GM23338 (cell line): ENCODE measurements around the gene SLC25A29. TPM values are rescaled to one million over a fixed set of nuclear protein-coding genes. Genes with fewer than 3 reads are reported as not detected.

Experiments used
- ATAC-seq: fragments of 200-7000 bp; cut with Tn5 transposase; 3 replicates; pipeline ENCODE4 v1.9.1; 2020
- DNase-seq: peaks from one replicate; pipeline ENCODE4 v3.0.0-alpha.2; 2015; ENCODE audit warnings: low spot score
- H2AFZ ChIP-seq: fragments of 200-600 bp; sonication (generic); 2 replicates; pipeline ENCODE4 v1.8.0; 2016; ENCODE audit warnings: antibody characterized with exemption, mild to moderate bottlenecking, moderate library complexity
- H3F3A ChIP-seq: fragments of 200-600 bp; sonication (generic); replicated peaks from 2 replicates; pipeline ENCODE4 v1.8.0; 2017; ENCODE audit warnings: antibody characterized with exemption, mixed run types, low read depth
- H3K27ac ChIP-seq: fragments of 200-600 bp; sonication (generic); 2 replicates; pipeline ENCODE4 v1.6.1; 2016; ENCODE audit warnings: low read depth
- H3K27me3 ChIP-seq: fragments of 200-600 bp; sonication (generic); 2 replicates; pipeline ENCODE4 v1.8.0; 2016; ENCODE audit warnings: mild to moderate bottlenecking, mixed run types, moderate library complexity; ENCODE audit not compliant: insufficient read depth
- H3K36me3 ChIP-seq: fragments of 200-600 bp; sonication (generic); 2 replicates; pipeline ENCODE4 v1.8.0; 2016; ENCODE audit warnings: mild to moderate bottlenecking; ENCODE audit not compliant: insufficient read depth
- H3K4me1 ChIP-seq: fragments of 200-600 bp; sonication (generic); 2 replicates; pipeline ENCODE4 v1.8.0; 2016; ENCODE audit warnings: mild to moderate bottlenecking, moderate library complexity; ENCODE audit not compliant: insufficient read depth
- H3K4me2 ChIP-seq: fragments of 200-600 bp; sonication (generic); 2 replicates; pipeline ENCODE4 v1.7.1; 2017; ENCODE audit warnings: mixed run types
- H3K4me3 ChIP-seq: fragments of 200-600 bp; sonication (generic); 2 replicates; pipeline ENCODE4 v1.6.1; 2016; ENCODE audit warnings: mixed run types
- H3K79me2 ChIP-seq: fragments of 200-600 bp; sonication (generic); replicated peaks from 2 replicates; pipeline ENCODE4 v1.8.0; 2017; ENCODE audit warnings: mild to moderate bottlenecking; ENCODE audit not compliant: insufficient read depth
- H3K9me2 ChIP-seq: fragments of 200-600 bp; sonication (generic); 2 replicates; pipeline ENCODE4 v1.8.0; 2017; ENCODE audit not compliant: insufficient read depth
- H4K20me1 ChIP-seq: fragments of 200-600 bp; sonication (generic); replicated peaks from 2 replicates; pipeline ENCODE4 v1.8.0; 2017; ENCODE audit warnings: mild to moderate bottlenecking; ENCODE audit not compliant: insufficient read depth
- H3K27ac Mint-ChIP-seq: 2 replicates; pipeline ENCODE4 v1.8.0; 2020; ENCODE audit warnings: inconsistent platforms, mild to moderate bottlenecking, moderate library complexity, mixed read lengths
- H3K27me3 Mint-ChIP-seq: 3 replicates; pipeline ENCODE4 v1.8.0; 2022; ENCODE audit warnings: low read depth, mild to moderate bottlenecking, moderate library complexity, mixed read lengths, inconsistent platforms; ENCODE audit not compliant: insufficient read depth, poor library complexity
- H3K36me3 Mint-ChIP-seq: 3 replicates; pipeline ENCODE4 v1.8.0; 2021; ENCODE audit warnings: low read depth, mild to moderate bottlenecking, inconsistent platforms, moderate library complexity, mixed read lengths
- H3K4me1 Mint-ChIP-seq: 3 replicates; pipeline ENCODE4 v1.8.0; 2020; ENCODE audit warnings: mild to moderate bottlenecking, inconsistent platforms, mixed read lengths
- H3K4me3 Mint-ChIP-seq: 3 replicates; pipeline ENCODE4 v1.8.0; 2021; ENCODE audit warnings: moderate library complexity, mild to moderate bottlenecking, inconsistent platforms, mixed read lengths
- H3K9me3 Mint-ChIP-seq: 3 replicates; pipeline ENCODE4 v1.8.0; 2020; ENCODE audit warnings: moderate library complexity, mild to moderate bottlenecking, inconsistent platforms, mixed read lengths
- CREB1 ChIP-seq: fragments of 250-450 bp; sonication (Bioruptor Pico); IDR thresholded peaks from 2 replicates; pipeline ENCODE4 v1.5.0; 2020; ENCODE audit warnings: low read depth, mild to moderate bottlenecking, moderate library complexity
- CTCF ChIP-seq, 2 experiments: fragments of 200-600 bp in 1 of 2; sonication (generic) in 1 of 2; conservative IDR thresholded peaks; 2 replicates each; pipeline versions ENCODE4 v1.5.1 to v1.6.1; 2016 to 2017; ENCODE audit warnings: antibody characterized with exemption in 2 of 2, low read depth in 2 of 2, mild to moderate bottlenecking in 2 of 2, moderate library complexity in 1 of 2
- ETS1 ChIP-seq: IDR thresholded peaks from 2 replicates; pipeline ENCODE4 v1.6.1; 2016; ENCODE audit warnings: antibody characterized with exemption
- EZH2 ChIP-seq: fragments of 200-600 bp; sonication (generic); IDR thresholded peaks from one replicate; pipeline ENCODE4 v1.8.0; 2017; ENCODE audit warnings: antibody characterized with exemption, mild to moderate bottlenecking, low read depth; ENCODE audit not compliant: unreplicated experiment
- EZH2phosphoT487 ChIP-seq: fragments of 200-600 bp; sonication (generic); IDR thresholded peaks from one replicate; pipeline ENCODE4 v1.8.1; 2018; ENCODE audit warnings: antibody characterized with exemption; ENCODE audit not compliant: unreplicated experiment
- JUNB ChIP-seq: IDR thresholded peaks from one replicate; pipeline ENCODE4 v1.6.1; 2016; ENCODE audit warnings: antibody characterized with exemption; ENCODE audit not compliant: unreplicated experiment
- NANOG ChIP-seq: IDR thresholded peaks from 2 replicates; pipeline ENCODE4 v1.6.1; 2016; ENCODE audit warnings: antibody characterized with exemption, borderline replicate concordance
- POLR2AphosphoS5 ChIP-seq: IDR thresholded peaks from 2 replicates; pipeline ENCODE4 v1.6.1; 2016; ENCODE audit warnings: antibody characterized with exemption, low read depth
- REST ChIP-seq: IDR thresholded peaks from one replicate; pipeline ENCODE4 v1.6.1; 2018; ENCODE audit warnings: antibody characterized with exemption; ENCODE audit not compliant: unreplicated experiment
- STAT1 ChIP-seq: IDR thresholded peaks from one replicate; pipeline ENCODE4 v1.6.1; 2016; ENCODE audit warnings: antibody characterized with exemption; ENCODE audit not compliant: unreplicated experiment
- ZNF114 ChIP-seq: fragments of 250-450 bp; sonication (Bioruptor Pico); IDR thresholded peaks from 2 replicates; pipeline ENCODE4 v1.5.0; 2020; ENCODE audit warnings: mild to moderate bottlenecking, moderate library complexity
- ZNF331 ChIP-seq: fragments of 250-450 bp; sonication (Bioruptor Pico); IDR thresholded peaks from 2 replicates; pipeline ENCODE4 v1.5.0; 2020; ENCODE audit warnings: low read depth, mild to moderate bottlenecking, moderate library complexity
- ZNF462 ChIP-seq: fragments of 250-450 bp; sonication (Bioruptor Pico); IDR thresholded peaks from 2 replicates; pipeline ENCODE4 v1.5.0; 2020; ENCODE audit warnings: mild to moderate bottlenecking, moderate library complexity
- polyA plus RNA-seq: library from polyadenylated mRNA; unstranded; fragments of >200 nt; fragmentation: Nextera tagmentation; extraction: Ambion mirVana; gene quantifications from 2 replicates; pipeline ENCODE4 v1.2.1, GENCODE V29; 2016
- total RNA-seq: library from RNA; depleted of rRNA; stranded (reverse); fragments of >200 nt; shearing (Covaris generic); gene quantifications from 2 replicates; pipeline ENCODE4 v1.2.3, GENCODE V29; 2014

SLC25A29 gene
- total and polyA plus RNA-seq, 2 experiments from 2014 or later: 65.6 to 206 TPM

- H3K79me2 ChIP-seq: peaks cover 87% of the 10 kb centered on the region
- ATAC-seq: no peak
- H3K9me2 ChIP-seq: no peaks in the 10 kb centered on the region
Measured at GRCh38 chr14:100279133-100279532, 27.1 kb downstream of the SLC25A29 start.

More at GRCh38 chr14:100279133-100279532, 27.1 kb downstream of the SLC25A29 start:
- peaks cover 27% of the 10 kb centered on the region for H3K36me3 Mint-ChIP-seq
- H3K27me3 Mint-ChIP-seq: peaks cover 4% of the 10 kb centered on the region
- Histone ChIP-seq H3F3A (peaks cover 30% of the 10 kb centered on the region; the same call in 1 of the 2 replicates), H3K4me3 (no peak overlapping the region), H3K27ac (no peak overlapping the region), H4K20me1 (peaks cover 53% of the 10 kb centered on the region), H2AFZ (no peak overlapping the region), H3K27me3 (no peaks in the 10 kb centered on the region), H3K4me1 (peaks cover 48% of the 10 kb centered on the region), H3K36me3 (peaks cover 5% of the 10 kb centered on the region), H3K4me2 (no peak overlapping the region)
- TF ChIP-seq ZNF114 (CRISPR knock-in tag) (no peak), ETS1 (no peak), STAT1 (no peak), EZH2 (no peak), CTCF (conservative IDR thresholded peaks at IDR 0.05; ENCODE audit: low read depth in 2 of 2) (no peak), EZH2phosphoT487 (no peak), ZNF331 (CRISPR knock-in tag) (no peak), NANOG (no peak), CREB1 (CRISPR knock-in tag) (no peak), ZNF462 (CRISPR knock-in tag) (no peak), REST (no peak), POLR2AphosphoS5 (no peak), JUNB (no peak)
- no peak for DNase-seq
- peaks cover 57% of the 10 kb centered on the region for H3K4me1 Mint-ChIP-seq
- no peak overlapping the region for H3K4me3 Mint-ChIP-seq
- H3K9me3 Mint-ChIP-seq: no peaks in the 10 kb centered on the region
- H3K27ac Mint-ChIP-seq: no peak overlapping the region
